GM18873 (cell line): ENCODE results near the gene NPB.

Experiments
- ATAC-seq: cut with Tn5 transposase; IDR thresholded peaks from one replicate; pipeline ENCODE4 v1.9.1; 2021; ENCODE audit warnings: mild to moderate bottlenecking, moderate library complexity, moderate number of reproducible peaks; ENCODE audit not compliant: unreplicated experiment, low FRiP score

Gene NPB

GRCh38 chr17:81869221-81870130 lies 32.6 kb upstream of the NPB start:
- no peak for ATAC-seq

GRCh38 chr17:81870131-81870980 lies 31.7 kb upstream of the NPB start:
- no peak for ATAC-seq

- ATAC-seq = no peak
Measured at GRCh38 chr17:81870981-81871386, 31.1 kb upstream of the NPB start, which contains the start of gene ARHGDIA. Gene ARHGDIA (minus strand): TSS chr17:81871337. CDS start chr17:81869930, 1,407 bp downstream.

- ATAC-seq = peak; percentile 43
Measured at GRCh38 chr17:81871387-81872230, 30.4 kb upstream of the NPB start.

GRCh38 chr17:81877569-81877968 lies 24.5 kb upstream of the NPB start:
- no peak for ATAC-seq

GRCh38 chr17:81878294-81878693 lies 23.7 kb upstream of the NPB start:
- no peak for ATAC-seq

GRCh38 chr17:81879121-81879520 lies 22.9 kb upstream of the NPB start:
- no peak for ATAC-seq

- no peak for ATAC-seq
Measured at GRCh38 chr17:81884520-81884919, 17.5 kb upstream of the NPB start.

GRCh38 chr17:81884968-81885367 lies 17.1 kb upstream of the NPB start:
- ATAC-seq = no peak

GRCh38 chr17:81885454-81885853 lies 16.6 kb upstream of the NPB start:
- ATAC-seq = no peak

- ATAC-seq = no peak
Measured at GRCh38 chr17:81885869-81886548, 16.0 kb upstream of the NPB start.

- no peak for ATAC-seq
Measured at GRCh38 chr17:81888105-81888987, 13.7 kb upstream of the NPB start.

GRCh38 chr17:81888988-81889595 lies 12.9 kb upstream of the NPB start:
- ATAC-seq = no peak

GRCh38 chr17:81889602-81890001 lies 12.4 kb upstream of the NPB start:
- ATAC-seq = no peak

- peak; percentile 3 for ATAC-seq
Measured at GRCh38 chr17:81890447-81891302, 11.4 kb upstream of the NPB start.

GRCh38 chr17:81891303-81891552 lies 10.8 kb upstream of the NPB start:
- no peak for ATAC-seq

GRCh38 chr17:81895400-81895799 lies 6.6 kb upstream of the NPB start:
- no peak for ATAC-seq
